Cardiac fibroblast (primary cell): ENCODE results near the gene PMP22.

Experiments used
- DNase-seq, 2 donors: peaks; one replicate each; pipeline versions ENCODE4 v3.0.0 to v3.0.0-alpha.2; 2010; ENCODE audit warnings: low read depth in 2 of 2
- H3K4me3 ChIP-seq, 2 donors: replicated peaks in 1 of 2; 1 replicate in 1 of 2; 2 replicates in 1 of 2; pipeline ENCODE4 v1.5.1; 2011; ENCODE audit warnings: low read depth in 2 of 2, low read length in 2 of 2, mild to moderate bottlenecking in 2 of 2, moderate library complexity in 1 of 2
- CTCF ChIP-seq: IDR thresholded peaks from one replicate; pipeline ENCODE4 v1.5.1; 2011; ENCODE audit warnings: low read depth, mild to moderate bottlenecking, low read length, inconsistent platforms

PMP22 gene

GRCh38 chr17:15289285-15290183 is 24.4 kb upstream of the PMP22 start:
- no peak overlapping the region for H3K4me3 ChIP-seq
- TF ChIP-seq CTCF: no peak
- DNase-seq: peak; percentile 70 to 74

- TF ChIP-seq CTCF: no peak
- no peak overlapping the region for H3K4me3 ChIP-seq
- DNase-seq: no peak
Measured at GRCh38 chr17:15288859-15289258, 23.7 kb upstream of the PMP22 start.

- DNase-seq: peak; percentile 26 to 42
- no peak overlapping the region for H3K4me3 ChIP-seq
- TF ChIP-seq CTCF: no peak
Measured at GRCh38 chr17:15287538-15288267, 22.6 kb upstream of the PMP22 start.

- no peak overlapping the region for H3K4me3 ChIP-seq
- no peak for DNase-seq
- TF ChIP-seq CTCF: no peak
Measured at GRCh38 chr17:15285466-15285865, 20.3 kb upstream of the PMP22 start.

- DNase-seq: no peak
- no peak for TF ChIP-seq CTCF
- H3K4me3 ChIP-seq: no peak overlapping the region
Measured at GRCh38 chr17:15284537-15284936, 19.4 kb upstream of the PMP22 start.

- no peak for DNase-seq
- no peak for TF ChIP-seq CTCF
- no peak overlapping the region for H3K4me3 ChIP-seq
Measured at GRCh38 chr17:15284107-15284506, 19.0 kb upstream of the PMP22 start.
